Measurements from ENCODE around the gene TBL1XR1.

The TBL1XR1 gene

DNA sequence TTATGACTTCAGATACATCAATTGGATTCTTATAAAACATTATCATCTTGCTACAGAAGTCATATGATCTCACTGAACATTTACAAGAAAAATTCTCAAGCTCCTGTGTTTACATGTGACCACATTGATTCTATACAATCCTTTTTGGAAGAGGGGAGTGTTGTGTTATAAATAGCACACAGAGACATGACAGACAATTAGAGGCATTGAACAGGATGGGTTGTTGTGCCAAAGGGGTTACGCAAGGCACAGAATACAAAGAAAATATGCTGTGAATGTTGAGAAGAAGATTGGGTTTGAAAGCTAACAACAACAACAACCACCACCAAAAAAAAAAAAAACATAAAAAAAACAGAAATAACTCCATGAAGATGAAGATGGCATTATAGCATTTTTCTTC, 32.5 kb upstream of the TBL1XR1 start:
- H3F3A ChIP-seq (ENCODE audit: insufficient read depth) = no peaks in the 10 kb centered on the region
- H3K9ac ChIP-seq (ENCODE audit: low read length) = no peak overlapping the region

DNA sequence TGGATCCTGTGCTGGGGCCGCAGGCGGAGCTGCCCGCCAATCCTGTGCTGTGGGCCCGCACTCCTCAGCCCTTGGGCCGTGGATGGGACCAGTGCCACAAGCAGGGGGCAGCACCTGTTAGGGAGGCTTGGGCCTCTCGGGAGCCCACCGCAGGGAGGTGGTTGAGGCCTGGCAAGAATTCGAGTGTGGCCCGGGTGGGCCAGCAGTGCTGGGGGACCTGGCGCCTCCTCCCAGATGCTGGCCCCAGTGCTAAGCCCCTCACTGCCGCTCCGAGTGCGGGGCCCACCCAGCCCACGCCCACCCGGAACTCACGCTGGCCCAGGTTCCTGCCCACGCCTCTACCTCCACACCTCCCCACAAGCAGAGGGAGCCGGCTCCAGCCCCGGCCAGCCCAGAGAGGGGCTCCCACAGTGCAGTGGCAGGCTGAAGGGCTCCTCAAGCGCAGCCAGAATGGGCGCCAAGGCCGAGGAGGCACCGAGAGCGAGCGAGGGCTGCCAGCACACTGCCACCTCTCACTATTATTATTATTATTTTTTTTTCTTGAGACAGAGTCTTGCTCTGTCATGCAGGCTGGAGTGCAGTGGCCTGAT, 31.4 kb upstream of the TBL1XR1 start:
- Histone ChIP-seq H3K9ac (ENCODE audit: low read length) (no peak overlapping the region), H3K27me3 (ENCODE audit: low read length) (no peaks in the 10 kb centered on the region), H3K79me2 (ENCODE audit: insufficient read depth, low read length) (no peaks in the 10 kb centered on the region), H3K36me3 (ENCODE audit: low read length) (no peaks in the 10 kb centered on the region), H3K4me2 (ENCODE audit: low read depth, low read length, poor library complexity, severe bottlenecking) (no peak overlapping the region), H3F3A (ENCODE audit: insufficient read depth) (peaks cover 3% of the 10 kb centered on the region; the same call in 1 of the 2 replicates), H3K27ac (ENCODE audit: low read depth, low read length) (no peak overlapping the region), H3K4me3 (ENCODE audit: insufficient read depth, low read length, poor library complexity, severe bottlenecking) (no peak overlapping the region), H2AFZ (ENCODE audit: low read depth, low read length, severe bottlenecking) (no peak overlapping the region), H3K9me2 (replicated peaks; ENCODE audit: insufficient read depth, low read length) (no peaks in the 10 kb centered on the region), H4K20me1 (ENCODE audit: low read depth, low read length) (no peaks in the 10 kb centered on the region), H3K9me3 (ENCODE audit: insufficient read depth, low read length) (no peaks in the 10 kb centered on the region)
- TF ChIP-seq, protein P1, sequence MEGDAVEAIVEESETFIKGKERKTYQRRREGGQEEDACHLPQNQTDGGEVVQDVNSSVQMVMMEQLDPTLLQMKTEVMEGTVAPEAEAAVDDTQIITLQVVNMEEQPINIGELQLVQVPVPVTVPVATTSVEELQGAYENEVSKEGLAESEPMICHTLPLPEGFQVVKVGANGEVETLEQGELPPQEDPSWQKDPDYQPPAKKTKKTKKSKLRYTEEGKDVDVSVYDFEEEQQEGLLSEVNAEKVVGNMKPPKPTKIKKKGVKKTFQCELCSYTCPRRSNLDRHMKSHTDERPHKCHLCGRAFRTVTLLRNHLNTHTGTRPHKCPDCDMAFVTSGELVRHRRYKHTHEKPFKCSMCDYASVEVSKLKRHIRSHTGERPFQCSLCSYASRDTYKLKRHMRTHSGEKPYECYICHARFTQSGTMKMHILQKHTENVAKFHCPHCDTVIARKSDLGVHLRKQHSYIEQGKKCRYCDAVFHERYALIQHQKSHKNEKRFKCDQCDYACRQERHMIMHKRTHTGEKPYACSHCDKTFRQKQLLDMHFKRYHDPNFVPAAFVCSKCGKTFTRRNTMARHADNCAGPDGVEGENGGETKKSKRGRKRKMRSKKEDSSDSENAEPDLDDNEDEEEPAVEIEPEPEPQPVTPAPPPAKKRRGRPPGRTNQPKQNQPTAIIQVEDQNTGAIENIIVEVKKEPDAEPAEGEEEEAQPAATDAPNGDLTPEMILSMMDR (IDR thresholded peaks at IDR 0.05; ENCODE audit: insufficient read depth, low read length, poor library complexity, severe bottlenecking) = no peak
- no peak for TF ChIP-seq EZH2phosphoT487 (conservative IDR thresholded peaks at IDR 0.05; ENCODE audit: low read length)

More for the DNA sequence above, 32.5 kb upstream of the TBL1XR1 start:
- TF ChIP-seq EZH2phosphoT487 (conservative IDR thresholded peaks at IDR 0.05; ENCODE audit: low read length) = no peak
- TF ChIP-seq, protein P1 (IDR thresholded peaks at IDR 0.05; ENCODE audit: insufficient read depth, low read length, poor library complexity, severe bottlenecking) = no peak
- Histone ChIP-seq H3K4me3 (ENCODE audit: insufficient read depth, low read length, poor library complexity, severe bottlenecking) (no peak overlapping the region), H4K20me1 (ENCODE audit: low read depth, low read length) (no peaks in the 10 kb centered on the region), H3K36me3 (ENCODE audit: low read length) (no peaks in the 10 kb centered on the region), H3K9me2 (replicated peaks; ENCODE audit: insufficient read depth, low read length) (no peaks in the 10 kb centered on the region), H3K9me3 (ENCODE audit: insufficient read depth, low read length) (no peaks in the 10 kb centered on the region), H2AFZ (ENCODE audit: low read depth, low read length, severe bottlenecking) (no peak overlapping the region), H3K79me2 (ENCODE audit: insufficient read depth, low read length) (no peaks in the 10 kb centered on the region), H3K27ac (ENCODE audit: low read depth, low read length) (no peak overlapping the region), H3K4me2 (ENCODE audit: low read depth, low read length, poor library complexity, severe bottlenecking) (no peak overlapping the region), H3K27me3 (ENCODE audit: low read length) (no peaks in the 10 kb centered on the region)

DNA sequence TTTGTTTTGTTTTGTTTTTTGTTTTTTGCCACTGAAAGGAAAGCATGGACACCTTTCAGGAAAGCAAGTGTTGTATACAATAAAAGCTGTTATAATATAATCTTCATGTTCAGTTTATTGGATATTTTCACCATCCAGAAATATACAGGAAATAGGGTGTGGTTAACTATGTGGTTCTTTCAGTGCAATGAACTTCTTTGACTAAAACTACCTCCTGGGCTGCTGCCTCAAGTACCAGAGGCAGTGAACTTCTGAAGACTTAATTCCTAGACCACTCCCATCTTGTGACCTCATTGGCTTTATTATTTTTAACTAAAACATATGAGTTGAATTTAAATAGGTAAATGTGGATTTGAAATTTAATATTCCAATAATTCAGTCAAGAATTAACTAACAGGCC, 27.1 kb upstream of the TBL1XR1 start:
- Histone ChIP-seq H3K27ac (ENCODE audit: low read depth, low read length) (no peak overlapping the region), H3K4me3 (ENCODE audit: insufficient read depth, low read length, poor library complexity, severe bottlenecking) (no peak overlapping the region), H3F3A (ENCODE audit: insufficient read depth) (peaks cover 11% of the 10 kb centered on the region; the same call in 1 of the 2 replicates), H3K27me3 (ENCODE audit: low read length) (no peaks in the 10 kb centered on the region), H4K20me1 (ENCODE audit: low read depth, low read length) (no peaks in the 10 kb centered on the region), H2AFZ (ENCODE audit: low read depth, low read length, severe bottlenecking) (no peak overlapping the region), H3K79me2 (ENCODE audit: insufficient read depth, low read length) (no peaks in the 10 kb centered on the region), H3K9me2 (replicated peaks; ENCODE audit: insufficient read depth, low read length) (no peaks in the 10 kb centered on the region), H3K9me3 (ENCODE audit: insufficient read depth, low read length) (no peaks in the 10 kb centered on the region), H3K36me3 (ENCODE audit: low read length) (no peaks in the 10 kb centered on the region), H3K9ac (ENCODE audit: low read length) (no peak overlapping the region), H3K4me2 (ENCODE audit: low read depth, low read length, poor library complexity, severe bottlenecking) (no peak overlapping the region)
- TF ChIP-seq EZH2phosphoT487 (conservative IDR thresholded peaks at IDR 0.05; ENCODE audit: low read length) = no peak
- TF ChIP-seq, protein P1 (IDR thresholded peaks at IDR 0.05; ENCODE audit: insufficient read depth, low read length, poor library complexity, severe bottlenecking) = no peak
